HCT116 (cell line): Measurements from ENCODE around the gene KCNJ10. TPM values are rescaled to one million over a fixed set of nuclear protein-coding genes. Genes with fewer than 3 reads are reported as not detected.

Source experiments
- ATAC-seq: fragments of 200-7000 bp; cut with Tn5 transposase; 2 replicates; pipeline ENCODE4 v1.9.1; 2020; ENCODE audit warnings: mild to moderate bottlenecking, moderate library complexity
- BruUV-seq: library from RNA; stranded (reverse); fragments of 400-500 nt; replicated peaks from 2 replicates; lab custom pipeline; 2021; lab: Mats Ljungman, UMichigan
- CTCF ChIA-PET: fragments of 300-600 bp; sonication (Branson Sonifier 250); formaldehyde crosslinking; loops from one replicate; lab custom pipeline; 2021; ENCODE audit warnings: antibody characterized with exemption; lab: Charles Lee
- POLR2A ChIA-PET: fragments of 300-600, 350-600 bp; sonication (Branson Sonifier 250); formaldehyde crosslinking; loops from one replicate; lab custom pipeline; 2021; ENCODE audit warnings: antibody characterized with exemption; lab: Charles Lee
- RAD21 ChIA-PET, 2 experiments: fragments of 300-600 bp; sonication (Branson Sonifier 250); formaldehyde crosslinking; loops; one replicate each; lab custom pipeline; 2023; ENCODE audit warnings: low total read pairs in 2 of 2; ENCODE audit not compliant: uncharacterized antibody in 2 of 2, unreplicated experiment in 2 of 2, low non-redundant PET in 1 of 2; lab: Charles Lee
- DNase-seq: peaks from one replicate; pipeline ENCODE4 v3.0.0-alpha.2; 2010; ENCODE audit warnings: low read depth, low spot score
- H2AFZ ChIP-seq: fragments of 200-600 bp; shearing (Covaris generic), sonication (generic); 2 replicates; pipeline ENCODE4 v1.6.1; 2017; ENCODE audit warnings: low read depth, mixed run types, mixed read lengths, antibody characterized with exemption, low read length; ENCODE audit not compliant: poor library complexity, severe bottlenecking
- H3K27ac ChIP-seq: 2 replicates; pipeline ENCODE4 v1.5.1; 2012; ENCODE audit warnings: low read depth, low read length
- H3K27me3 ChIP-seq: fragments of 200-600 bp; sonication (generic); 2 replicates; pipeline ENCODE4 v1.6.1; 2016; ENCODE audit warnings: mixed run types, low read length, mixed read lengths; ENCODE audit not compliant: insufficient read depth
- H3K36me3 ChIP-seq, 2 experiments: fragments of 200-500 bp in 1 of 2; fragments of 200-600 bp in 1 of 2; sonication (Bioruptor generic) in 1 of 2; sonication (generic) in 1 of 2; 2 replicates each; pipeline versions ENCODE4 v1.5.1 to v1.6.1; 2014 to 2016; ENCODE audit warnings: low read length in 2 of 2, inconsistent platforms in 1 of 2, mixed read lengths in 1 of 2, mixed run types in 1 of 2; ENCODE audit not compliant: insufficient read depth in 2 of 2, control insufficient read depth in 1 of 2
- H3K4me1 ChIP-seq, 2 experiments: fragments of 200-600 bp in 1 of 2; sonication (generic) in 1 of 2; 2 replicates each; pipeline versions ENCODE4 v1.5.1 to v1.6.1; 2012 to 2017; ENCODE audit warnings: low read length in 2 of 2, inconsistent platforms in 1 of 2, mild to moderate bottlenecking in 1 of 2, mixed read lengths in 1 of 2, mixed run types in 1 of 2, moderate library complexity in 1 of 2; ENCODE audit not compliant: insufficient read depth in 2 of 2, control insufficient read depth in 1 of 2
- H3K4me2 ChIP-seq: fragments of 200-600 bp; sonication (generic); 2 replicates; pipeline ENCODE4 v1.6.1; 2017; ENCODE audit warnings: mixed run types, low read length, mixed read lengths
- H3K4me3 ChIP-seq, 2 experiments: fragments of 200-600 bp in 1 of 2; sonication (generic) in 1 of 2; replicated peaks in 1 of 2; 2 replicates each; pipeline ENCODE4 v1.5.1; 2011 to 2016; ENCODE audit warnings: low read length in 2 of 2, control low read depth in 1 of 2, low read depth in 1 of 2, mild to moderate bottlenecking in 1 of 2, mixed read lengths in 1 of 2, mixed run types in 1 of 2
- H3K79me2 ChIP-seq: fragments of 200-600 bp; sonication (generic); 2 replicates; pipeline ENCODE4 v1.6.1; 2017; ENCODE audit warnings: mild to moderate bottlenecking, mixed run types, low read length, moderate library complexity, mixed read lengths; ENCODE audit not compliant: insufficient read depth
- H3K9ac ChIP-seq: fragments of 200-600 bp; sonication (generic); 2 replicates; pipeline ENCODE4 v1.6.1; 2016; ENCODE audit warnings: low read length, mixed read lengths
- H3K9me2 ChIP-seq: fragments of 200-600 bp; sonication (generic), shearing (Covaris generic); 2 replicates; pipeline ENCODE4 v1.6.1; 2017; ENCODE audit warnings: mixed run types, mild to moderate bottlenecking, moderate library complexity; ENCODE audit not compliant: insufficient read depth
- H3K9me3 ChIP-seq, 2 experiments: fragments of 200-500 bp in 1 of 2; fragments of 200-600 bp in 1 of 2; sonication (Bioruptor generic) in 1 of 2; sonication (generic) in 1 of 2; 2 replicates each; pipeline ENCODE4 v1.6.1; 2014 to 2017; ENCODE audit warnings: low read length in 2 of 2, mixed read lengths in 2 of 2, inconsistent platforms in 1 of 2, low read depth in 1 of 2, mild to moderate bottlenecking in 1 of 2, mixed run types in 1 of 2, moderate library complexity in 1 of 2; ENCODE audit not compliant: control insufficient read depth in 1 of 2, insufficient read depth in 1 of 2
- H4K20me1 ChIP-seq: fragments of 200-600 bp; sonication (generic), shearing (Covaris generic); 2 replicates; pipeline ENCODE4 v1.6.1; 2017; ENCODE audit warnings: mixed run types, mild to moderate bottlenecking, moderate library complexity; ENCODE audit not compliant: insufficient read depth
- EGR1 ChIP-seq: IDR thresholded peaks from 2 replicates; pipeline ENCODE4 v1.6.1; 2012; ENCODE audit warnings: low read depth
- EZH2 ChIP-seq: fragments of 200-600 bp; sonication (generic); IDR thresholded peaks from 2 replicates; pipeline ENCODE4 v1.6.1; 2017; ENCODE audit warnings: antibody characterized with exemption, mixed run types
- EZH2phosphoT487 ChIP-seq: fragments of 200-600 bp; IDR thresholded peaks from 2 replicates; pipeline ENCODE4 v1.6.1; 2018; ENCODE audit warnings: antibody characterized with exemption, borderline replicate concordance
- FOSL1 ChIP-seq: IDR thresholded peaks from 2 replicates; pipeline ENCODE4 v1.6.1; 2012; ENCODE audit warnings: low read depth
- JUND ChIP-seq: IDR thresholded peaks from 2 replicates; pipeline ENCODE4 v1.6.1; 2012
- POLR2A ChIP-seq: IDR thresholded peaks from 2 replicates; pipeline ENCODE4 v1.7.0; 2011; ENCODE audit warnings: borderline replicate concordance; ENCODE audit not compliant: insufficient read depth, insufficient read length; ENCODE audit errors: extremely low read depth
- POLR2AphosphoS5 ChIP-seq: IDR thresholded peaks from 2 replicates; pipeline ENCODE4 v1.6.1; 2011; ENCODE audit warnings: mild to moderate bottlenecking, low read depth, low read length, moderate library complexity
- RAD21 ChIP-seq: IDR thresholded peaks from 2 replicates; pipeline ENCODE4 v1.6.1; 2012; ENCODE audit warnings: low read depth, mild to moderate bottlenecking
- SIN3A ChIP-seq: IDR thresholded peaks from 2 replicates; pipeline ENCODE4 v1.6.1; 2012; ENCODE audit warnings: low read depth
- SP1 ChIP-seq: IDR thresholded peaks from 2 replicates; pipeline ENCODE4 v1.6.1; 2012; ENCODE audit warnings: low read depth
- SRF ChIP-seq: IDR thresholded peaks from 2 replicates; pipeline ENCODE4 v1.6.1; 2012; ENCODE audit warnings: low read depth
- TCF7L2 ChIP-seq: IDR thresholded peaks from 2 replicates; pipeline ENCODE4 v1.7.0; 2011; ENCODE audit warnings: borderline replicate concordance, inconsistent platforms; ENCODE audit not compliant: insufficient read depth, insufficient read length; ENCODE audit errors: extremely low read depth
- YY1 ChIP-seq: IDR thresholded peaks from 2 replicates; pipeline ENCODE4 v1.6.1; 2011; ENCODE audit warnings: low read length, low read depth, moderate library complexity, mild to moderate bottlenecking; ENCODE audit not compliant: insufficient replicate concordance; ENCODE audit errors: extremely low read depth
- ZFX ChIP-seq: fragments of 450-650 bp; IDR thresholded peaks from 2 replicates; pipeline ENCODE4 v1.6.1; 2017
- ZNF274 ChIP-seq: fragments of 200-500 bp; sonication (Bioruptor generic); IDR thresholded peaks from 2 replicates; pipeline ENCODE4 v1.6.1; 2014; ENCODE audit warnings: mild to moderate bottlenecking, low read depth, low read length, inconsistent platforms
- intact Hi-C: fragments of 100-400 bp; cut with micrococcal nuclease; formaldehyde crosslinking; loops from 2 replicates; pipeline ENCODE4 v1.10.0; 2022
- total RNA-seq: library from RNA; stranded (reverse); gene quantifications from one replicate; pipeline ENCODE4 v1.2.1, GENCODE V29; 2021; ENCODE audit not compliant: unreplicated experiment
- TF ChIP-seq, protein P1 (sequence below), 3 experiments: fragments of 200-600 bp in 1 of 3; sonication (generic) in 1 of 3; IDR thresholded peaks in 2 of 3; conservative IDR thresholded peaks in 1 of 3; 2 replicates each; pipeline ENCODE4 v1.5.1; 2012 to 2017; ENCODE audit warnings: low read depth in 2 of 3, low read length in 2 of 3, antibody characterized with exemption in 1 of 3, borderline replicate concordance in 1 of 3, control low read depth in 1 of 3, mild to moderate bottlenecking in 1 of 3, mixed read lengths in 1 of 3, mixed run types in 1 of 3, moderate library complexity in 1 of 3; ENCODE audit not compliant: insufficient read depth in 1 of 3
- TF ChIP-seq, protein P2 (sequence below): IDR thresholded peaks from 2 replicates; pipeline ENCODE4 v1.6.1; 2012
- TF ChIP-seq, protein P3 (sequence below): IDR thresholded peaks from 2 replicates; pipeline ENCODE4 v1.6.1; 2012
- TF ChIP-seq, protein P4 (sequence below): IDR thresholded peaks from 2 replicates; pipeline ENCODE4 v1.6.1; 2011; ENCODE audit warnings: mild to moderate bottlenecking, low read length, moderate library complexity; ENCODE audit not compliant: insufficient replicate concordance; ENCODE audit errors: extremely low read depth

Gene KCNJ10
- total RNA-seq, 1 experiment from 2014 or later, result 0.57 TPM

DNA sequence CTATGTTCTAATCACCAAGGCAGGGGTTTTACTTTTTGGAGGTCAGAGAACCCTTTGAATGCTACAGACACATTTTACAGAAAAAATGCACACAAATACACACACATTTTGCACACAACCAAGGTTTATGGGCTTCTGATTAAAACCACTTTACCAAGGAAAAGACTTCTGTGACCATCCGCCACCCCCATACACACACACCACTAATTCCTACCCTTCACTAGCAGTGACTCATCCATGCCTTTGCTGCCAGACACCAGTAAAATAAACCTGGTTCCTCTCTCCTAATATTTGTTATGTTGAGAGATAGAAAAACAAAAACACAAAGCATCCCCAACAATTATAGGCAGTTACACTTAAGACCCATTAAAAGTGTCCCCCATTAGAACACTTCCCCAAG is 51.1 kb downstream of the KCNJ10 start:
- Histone ChIP-seq H3K9ac (no peak overlapping the region), H3K4me3 (no peak overlapping the region), H2AFZ (no peak overlapping the region), H3K79me2 (no peaks in the 10 kb centered on the region), H3K4me1 (peaks cover 0 to 6% of the 10 kb centered on the region in 2 experiments; a peak in 1 of 4 replicates), H3K36me3 (no peaks in the 10 kb centered on the region), H3K9me3 (no peaks in the 10 kb centered on the region), H3K27me3 (no peaks in the 10 kb centered on the region), H3K4me2 (no peak overlapping the region; the same call in 1 of the 2 replicates), H3K27ac (no peak overlapping the region), H4K20me1 (no peaks in the 10 kb centered on the region), H3K9me2 (no peaks in the 10 kb centered on the region)
- no TSS peak for BruUV-seq
- ATAC-seq (no peak), DNase-seq (no peak)
- intact Hi-C loops, result no loop called here
- CTCF ChIA-PET, result interaction anchor here (6.2 kb wide), 1 partner anchor 12 kb away, joined by 52 read pairs; no protein-coding TSS in a partner anchor
- RAD21 ChIA-PET, result no interaction called here
- POLR2A ChIA-PET, result interaction anchor here (1.1 kb wide), 1 partner anchor 11 kb away, joined by 4 read pairs; no protein-coding TSS in a partner anchor
- TF ChIP-seq POLR2AphosphoS5 (no peak), RAD21 (no peak), SRF (no peak), POLR2A (no peak), EZH2 (no peak), SIN3A (no peak), EZH2phosphoT487 (no peak), EGR1 (no peak), JUND (no peak), FOSL1 (no peak), ZNF274 (no peak), SP1 (no peak), TCF7L2 (no peak), ZFX (no peak), YY1 (no peak)
- TF ChIP-seq, protein P1, sequence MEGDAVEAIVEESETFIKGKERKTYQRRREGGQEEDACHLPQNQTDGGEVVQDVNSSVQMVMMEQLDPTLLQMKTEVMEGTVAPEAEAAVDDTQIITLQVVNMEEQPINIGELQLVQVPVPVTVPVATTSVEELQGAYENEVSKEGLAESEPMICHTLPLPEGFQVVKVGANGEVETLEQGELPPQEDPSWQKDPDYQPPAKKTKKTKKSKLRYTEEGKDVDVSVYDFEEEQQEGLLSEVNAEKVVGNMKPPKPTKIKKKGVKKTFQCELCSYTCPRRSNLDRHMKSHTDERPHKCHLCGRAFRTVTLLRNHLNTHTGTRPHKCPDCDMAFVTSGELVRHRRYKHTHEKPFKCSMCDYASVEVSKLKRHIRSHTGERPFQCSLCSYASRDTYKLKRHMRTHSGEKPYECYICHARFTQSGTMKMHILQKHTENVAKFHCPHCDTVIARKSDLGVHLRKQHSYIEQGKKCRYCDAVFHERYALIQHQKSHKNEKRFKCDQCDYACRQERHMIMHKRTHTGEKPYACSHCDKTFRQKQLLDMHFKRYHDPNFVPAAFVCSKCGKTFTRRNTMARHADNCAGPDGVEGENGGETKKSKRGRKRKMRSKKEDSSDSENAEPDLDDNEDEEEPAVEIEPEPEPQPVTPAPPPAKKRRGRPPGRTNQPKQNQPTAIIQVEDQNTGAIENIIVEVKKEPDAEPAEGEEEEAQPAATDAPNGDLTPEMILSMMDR (IDR thresholded peaks at IDR 0.05 in 2 of 3, conservative IDR thresholded peaks at IDR 0.05 in 1 of 3; ENCODE audit: borderline replicate concordance in 1 of 3, insufficient read depth in 1 of 3, low read depth in 2 of 3, low read length in 2 of 3), result no peak
- TF ChIP-seq, protein P2, sequence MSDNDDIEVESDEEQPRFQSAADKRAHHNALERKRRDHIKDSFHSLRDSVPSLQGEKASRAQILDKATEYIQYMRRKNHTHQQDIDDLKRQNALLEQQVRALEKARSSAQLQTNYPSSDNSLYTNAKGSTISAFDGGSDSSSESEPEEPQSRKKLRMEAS, result no peak
- TF ChIP-seq, protein P3, sequence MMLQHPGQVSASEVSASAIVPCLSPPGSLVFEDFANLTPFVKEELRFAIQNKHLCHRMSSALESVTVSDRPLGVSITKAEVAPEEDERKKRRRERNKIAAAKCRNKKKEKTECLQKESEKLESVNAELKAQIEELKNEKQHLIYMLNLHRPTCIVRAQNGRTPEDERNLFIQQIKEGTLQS, result no peak
- TF ChIP-seq, protein P4, sequence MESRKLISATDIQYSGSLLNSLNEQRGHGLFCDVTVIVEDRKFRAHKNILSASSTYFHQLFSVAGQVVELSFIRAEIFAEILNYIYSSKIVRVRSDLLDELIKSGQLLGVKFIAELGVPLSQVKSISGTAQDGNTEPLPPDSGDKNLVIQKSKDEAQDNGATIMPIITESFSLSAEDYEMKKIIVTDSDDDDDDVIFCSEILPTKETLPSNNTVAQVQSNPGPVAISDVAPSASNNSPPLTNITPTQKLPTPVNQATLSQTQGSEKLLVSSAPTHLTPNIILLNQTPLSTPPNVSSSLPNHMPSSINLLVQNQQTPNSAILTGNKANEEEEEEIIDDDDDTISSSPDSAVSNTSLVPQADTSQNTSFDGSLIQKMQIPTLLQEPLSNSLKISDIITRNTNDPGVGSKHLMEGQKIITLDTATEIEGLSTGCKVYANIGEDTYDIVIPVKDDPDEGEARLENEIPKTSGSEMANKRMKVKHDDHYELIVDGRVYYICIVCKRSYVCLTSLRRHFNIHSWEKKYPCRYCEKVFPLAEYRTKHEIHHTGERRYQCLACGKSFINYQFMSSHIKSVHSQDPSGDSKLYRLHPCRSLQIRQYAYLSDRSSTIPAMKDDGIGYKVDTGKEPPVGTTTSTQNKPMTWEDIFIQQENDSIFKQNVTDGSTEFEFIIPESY, result no peak
